K562 (cell line): ENCODE results near the gene SLC25A40. TPM values are rescaled to one million over a fixed set of nuclear protein-coding genes. Genes with fewer than 3 reads are reported as not detected.

Experiments used
- CBFB ChIP-seq: sonication (generic); formaldehyde crosslinking; IDR thresholded peaks from 2 replicates; pipeline ENCODE4 v1.4.0; 2020; ENCODE audit warnings: mild to moderate bottlenecking, missing genetic modification reagents
- CREB1 ChIP-seq, 2 experiments: sonication (generic) in 1 of 2; formaldehyde crosslinking in 1 of 2; IDR thresholded peaks; 2 replicates each; pipeline versions ENCODE4 v1.6.1 to v1.8.0; 2012 to 2022; ENCODE audit warnings: inconsistent platforms in 1 of 2, mild to moderate bottlenecking in 1 of 2, missing genetic modification reagents in 1 of 2, moderate library complexity in 1 of 2
- MAFG ChIP-seq: fragments of 450-650 bp; conservative IDR thresholded peaks from 2 replicates; pipeline ENCODE4 v1.6.1; 2016; ENCODE audit warnings: missing genetic modification characterization, missing compliant biosample characterization
- MYC ChIP-seq, 2 experiments: fragments of 250-450 bp in 1 of 2; sonication (Bioruptor Pico) in 1 of 2; IDR thresholded peaks; 2 replicates each; pipeline versions ENCODE4 v1.5.1 to v1.6.1; 2012 to 2021; ENCODE audit warnings: low read depth in 2 of 2, borderline replicate concordance in 1 of 2, improper control_type of control experiment in 1 of 2, low read length in 1 of 2, mild to moderate bottlenecking in 1 of 2, moderate library complexity in 1 of 2
- PKNOX1 ChIP-seq: fragments of 450-650 bp; IDR thresholded peaks from 2 replicates; pipeline ENCODE4 v1.6.1; 2016
- POLR2A ChIP-seq: fragments of 450-650 bp; conservative IDR thresholded peaks from 2 replicates; pipeline ENCODE4 v1.6.1; 2016
- PTTG1 ChIP-seq: fragments of 450-650 bp; IDR thresholded peaks from 2 replicates; pipeline ENCODE4 v1.6.1; 2016; ENCODE audit warnings: low read depth, mild to moderate bottlenecking, missing genetic modification characterization, missing compliant biosample characterization
- RBFOX2 ChIP-seq: fragments of 200-400 bp; formaldehyde crosslinking; IDR thresholded peaks from 2 replicates; pipeline ENCODE4 v1.6.1; 2017; ENCODE audit warnings: low read depth, mild to moderate bottlenecking, low read length, moderate library complexity
- SNIP1 ChIP-seq: fragments of 450-650 bp; IDR thresholded peaks from 2 replicates; pipeline ENCODE4 v1.7.1; 2017; ENCODE audit warnings: low read depth, mild to moderate bottlenecking
- TAF9B ChIP-seq: fragments of 450-650 bp; IDR thresholded peaks from 2 replicates; pipeline ENCODE4 v1.6.1; 2018; ENCODE audit warnings: mild to moderate bottlenecking; ENCODE audit not compliant: partially characterized antibody
- TARDBP ChIP-seq: fragments of 450-650 bp; IDR thresholded peaks from 2 replicates; pipeline ENCODE4 v1.6.1; 2016
- ZNF592 ChIP-seq: fragments of 450-650 bp; IDR thresholded peaks from 2 replicates; pipeline ENCODE4 v1.6.1; 2017; ENCODE audit warnings: antibody characterized with exemption, mild to moderate bottlenecking
- polyA plus RNA-seq, 8 experiments: library from polyadenylated mRNA; depleted of rRNA in 4 of 8; stranded (reverse) in 5 of 8; unstranded in 3 of 8; fragments of >200 nt; fragmentation: Nextera tagmentation in 2 of 8; fragmentation: Illumina TruSeq in 1 of 8; extraction: Ambion mirVana in 2 of 8; extraction: Trizol in 1 of 8; gene quantifications; 2 replicates each; pipeline versions ENCODE4 v1.2.1 to v1.2.3, GENCODE V29; 2011 to 2014; ENCODE audit warnings: inconsistent platforms in 1 of 8, missing spikeins in 1 of 8
- total RNA-seq, 7 experiments: library from RNA; depleted of rRNA in 6 of 7; stranded (reverse); fragments of >200 nt in 6 of 7; fragmentation: Illumina TruSeq in 2 of 7; extraction: Trizol in 2 of 7; gene quantifications; 2 replicates each; pipeline versions ENCODE4 v1.2.1 to v1.2.3, GENCODE V29; 2011 to 2021; ENCODE audit warnings: low replicate concordance in 1 of 7
- TF ChIP-seq, protein P1 (sequence below): fragments of 250-450 bp; sonication (Bioruptor Pico); IDR thresholded peaks from 2 replicates; pipeline ENCODE4 v1.5.0; 2021
- TF ChIP-seq, protein P2 (sequence below): sonication (generic); formaldehyde crosslinking; IDR thresholded peaks from 2 replicates; pipeline ENCODE4 v1.8.1; 2023; ENCODE audit warnings: missing genetic modification reagents, mild to moderate bottlenecking, borderline replicate concordance

The SLC25A40 gene
- total and polyA plus RNA-seq, 9 of the 15 experiments (the other 6 are each of a cell fraction or from before 2014, with no cell fraction given) = 6.7 to 44.0 (median 26.5) TPM

DNA sequence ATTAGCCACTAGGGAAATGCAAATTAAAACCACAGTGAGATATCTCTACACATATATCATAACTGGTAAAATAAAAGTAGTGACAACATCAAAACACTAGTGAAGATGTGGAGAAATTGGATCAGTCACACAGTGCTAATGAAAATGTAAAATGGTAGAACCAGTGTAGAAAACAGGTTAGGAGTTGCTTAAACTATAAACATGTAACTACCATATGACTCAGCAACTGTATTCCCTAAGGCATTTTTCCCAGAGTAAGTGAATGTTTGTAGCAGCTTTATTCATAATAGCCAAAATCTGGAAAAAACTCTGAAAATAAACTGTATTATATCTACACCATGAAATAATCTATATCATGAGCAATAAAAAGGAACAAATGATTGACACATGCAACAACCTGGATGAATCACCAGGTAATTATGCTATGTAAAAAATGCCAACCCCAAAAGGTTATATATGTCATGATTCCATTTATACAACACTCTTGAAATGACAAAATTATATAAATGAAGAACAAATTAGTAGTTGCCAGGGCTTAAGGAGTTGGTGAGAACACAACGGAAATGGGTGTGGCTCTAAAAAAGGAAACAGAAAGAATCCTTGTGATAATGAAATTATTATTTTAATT lies 22.8 kb downstream of the SLC25A40 start (continued):
- TF ChIP-seq PKNOX1 (peak; percentile 60; the same call in 1 of the 2 replicates), CREB1 (IDR thresholded peaks at IDR 0.05) (no peak), CREB1 (CRISPR knock-in tag; IDR thresholded peaks at IDR 0.05) (no peak), PTTG1 (tag) (no peak), RBFOX2 (no peak), MYC (IDR thresholded peaks at IDR 0.05; ENCODE audit: low read depth, low read length) (no peak), MYC (CRISPR knock-in tag; IDR thresholded peaks at IDR 0.05; ENCODE audit: borderline replicate concordance, low read depth) (no peak), TAF9B (no peak), POLR2A (no peak), ZNF592 (0 out of 2 replicates have a peak, but pooled peaks have one; percentile 8), TARDBP (no peak), MAFG (tag) (0 out of 2 replicates have a peak, but pooled peaks have one; percentile 5), CBFB (CRISPR knock-in tag) (no peak), SNIP1 (no peak)
- TF ChIP-seq, protein P1, sequence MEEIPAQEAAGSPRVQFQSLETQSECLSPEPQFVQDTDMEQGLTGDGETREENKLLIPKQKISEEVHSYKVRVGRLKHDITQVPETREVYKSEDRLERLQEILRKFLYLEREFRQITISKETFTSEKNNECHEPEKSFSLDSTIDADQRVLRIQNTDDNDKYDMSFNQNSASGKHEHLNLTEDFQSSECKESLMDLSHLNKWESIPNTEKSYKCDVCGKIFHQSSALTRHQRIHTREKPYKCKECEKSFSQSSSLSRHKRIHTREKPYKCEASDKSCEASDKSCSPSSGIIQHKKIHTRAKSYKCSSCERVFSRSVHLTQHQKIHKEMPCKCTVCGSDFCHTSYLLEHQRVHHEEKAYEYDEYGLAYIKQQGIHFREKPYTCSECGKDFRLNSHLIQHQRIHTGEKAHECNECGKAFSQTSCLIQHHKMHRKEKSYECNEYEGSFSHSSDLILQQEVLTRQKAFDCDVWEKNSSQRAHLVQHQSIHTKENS (CRISPR knock-in tag) = no peak
- TF ChIP-seq, protein P2, sequence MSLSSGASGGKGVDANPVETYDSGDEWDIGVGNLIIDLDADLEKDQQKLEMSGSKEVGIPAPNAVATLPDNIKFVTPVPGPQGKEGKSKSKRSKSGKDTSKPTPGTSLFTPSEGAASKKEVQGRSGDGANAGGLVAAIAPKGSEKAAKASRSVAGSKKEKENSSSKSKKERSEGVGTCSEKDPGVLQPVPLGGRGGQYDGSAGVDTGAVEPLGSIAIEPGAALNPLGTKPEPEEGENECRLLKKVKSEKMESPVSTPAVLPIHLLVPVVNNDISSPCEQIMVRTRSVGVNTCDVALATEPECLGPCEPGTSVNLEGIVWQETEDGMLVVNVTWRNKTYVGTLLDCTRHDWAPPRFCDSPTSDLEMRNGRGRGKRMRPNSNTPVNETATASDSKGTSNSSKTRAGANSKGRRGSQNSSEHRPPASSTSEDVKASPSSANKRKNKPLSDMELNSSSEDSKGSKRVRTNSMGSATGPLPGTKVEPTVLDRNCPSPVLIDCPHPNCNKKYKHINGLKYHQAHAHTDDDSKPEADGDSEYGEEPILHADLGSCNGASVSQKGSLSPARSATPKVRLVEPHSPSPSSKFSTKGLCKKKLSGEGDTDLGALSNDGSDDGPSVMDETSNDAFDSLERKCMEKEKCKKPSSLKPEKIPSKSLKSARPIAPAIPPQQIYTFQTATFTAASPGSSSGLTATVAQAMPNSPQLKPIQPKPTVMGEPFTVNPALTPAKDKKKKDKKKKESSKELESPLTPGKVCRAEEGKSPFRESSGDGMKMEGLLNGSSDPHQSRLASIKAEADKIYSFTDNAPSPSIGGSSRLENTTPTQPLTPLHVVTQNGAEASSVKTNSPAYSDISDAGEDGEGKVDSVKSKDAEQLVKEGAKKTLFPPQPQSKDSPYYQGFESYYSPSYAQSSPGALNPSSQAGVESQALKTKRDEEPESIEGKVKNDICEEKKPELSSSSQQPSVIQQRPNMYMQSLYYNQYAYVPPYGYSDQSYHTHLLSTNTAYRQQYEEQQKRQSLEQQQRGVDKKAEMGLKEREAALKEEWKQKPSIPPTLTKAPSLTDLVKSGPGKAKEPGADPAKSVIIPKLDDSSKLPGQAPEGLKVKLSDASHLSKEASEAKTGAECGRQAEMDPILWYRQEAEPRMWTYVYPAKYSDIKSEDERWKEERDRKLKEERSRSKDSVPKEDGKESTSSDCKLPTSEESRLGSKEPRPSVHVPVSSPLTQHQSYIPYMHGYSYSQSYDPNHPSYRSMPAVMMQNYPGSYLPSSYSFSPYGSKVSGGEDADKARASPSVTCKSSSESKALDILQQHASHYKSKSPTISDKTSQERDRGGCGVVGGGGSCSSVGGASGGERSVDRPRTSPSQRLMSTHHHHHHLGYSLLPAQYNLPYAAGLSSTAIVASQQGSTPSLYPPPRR (CRISPR knock-in tag) = no peak
